K562 (cell line): ENCODE measurements around the gene IRX2. TPM values are rescaled to one million over a fixed set of nuclear protein-coding genes. Genes with fewer than 3 reads are reported as not detected.

Source experiments
- ATAC-seq: fragments of 200-7000 bp; cut with Tn5 transposase; 3 replicates; pipeline ENCODE4 v1.9.1; 2020; ENCODE audit warnings: moderate library complexity
- BruUV-seq: library from RNA; stranded (reverse); fragments of 400-500 nt; replicated peaks from 2 replicates; lab custom pipeline; 2021; lab: Mats Ljungman, UMichigan
- CTCF ChIA-PET: fragments of 300-600 bp; formaldehyde crosslinking; extraction: SDS; loops from one replicate; lab custom pipeline; 2021; ENCODE audit warnings: low intra/inter-chr PET ratio; lab: Yijun Ruan, JAX
- POLR2A ChIA-PET: fragments of 300-600, 350-650 bp; sonication (Branson Sonifier 250); formaldehyde crosslinking; extraction: SDS; loops from one replicate; lab custom pipeline; 2021; ENCODE audit warnings: antibody characterized with exemption, inconsistent platforms; lab: Yijun Ruan, JAX
- DNase-seq, 4 experiments: peaks; one replicate each; pipeline versions ENCODE4 v3.0.0 to v3.0.0-alpha.2; 2011 to 2018; ENCODE audit warnings: low spot score in 3 of 4, mixed read lengths in 3 of 4; ENCODE audit errors: extremely low read depth in 1 of 4
- FAIRE-seq: peaks from 2 replicates; lab custom pipeline; 2011; peaks lifted over from hg19 to GRCh38; lab: Jason Lieb, UNC
- H2AFZ ChIP-seq: 2 replicates; pipeline ENCODE4 v1.6.0; 2011; ENCODE audit warnings: low read depth, low read length, control low read depth, inconsistent platforms
- H3K27ac ChIP-seq: fragments of 200-600 bp; 3 replicates; pipeline ENCODE4 v1.8.0; 2011; ENCODE audit warnings: low read depth, mild to moderate bottlenecking, control low read depth, inconsistent platforms, low read length, moderate library complexity, mixed read lengths; ENCODE audit errors: extremely low read depth
- H3K27me3 ChIP-seq, 2 experiments: fragments of 300-600 bp in 1 of 2; 2 replicates in 1 of 2; 3 replicates in 1 of 2; pipeline versions ENCODE4 v1.6.0 to v1.8.0; 2011; ENCODE audit warnings: inconsistent platforms in 2 of 2, low read length in 2 of 2, mild to moderate bottlenecking in 1 of 2, mixed read lengths in 1 of 2, moderate library complexity in 1 of 2; ENCODE audit not compliant: control insufficient read depth in 2 of 2, insufficient read depth in 2 of 2
- H3K36me3 ChIP-seq: fragments of 300-600 bp; 3 replicates; pipeline ENCODE4 v1.8.0; 2011; ENCODE audit warnings: mild to moderate bottlenecking, low read length, inconsistent platforms; ENCODE audit not compliant: control insufficient read depth, insufficient read depth
- H3K4me1 ChIP-seq, 2 experiments: fragments of 200-600 bp in 1 of 2; replicated peaks in 1 of 2; 2 replicates in 1 of 2; 3 replicates in 1 of 2; pipeline versions ENCODE4 v1.5.1 to v1.8.0; 2011; ENCODE audit warnings: inconsistent platforms in 2 of 2, low read length in 2 of 2, mild to moderate bottlenecking in 1 of 2, mixed read lengths in 1 of 2, moderate library complexity in 1 of 2; ENCODE audit not compliant: control insufficient read depth in 2 of 2, insufficient read depth in 2 of 2
- H3K4me2 ChIP-seq: 2 replicates; pipeline ENCODE4 v1.6.1; 2011; ENCODE audit warnings: low read length, control low read depth, inconsistent platforms, mixed read lengths; ENCODE audit not compliant: insufficient read depth
- H3K4me3 ChIP-seq: fragments of 200-600 bp; sonication (generic), shearing (Covaris generic); 2 replicates; pipeline ENCODE4 v1.5.1; 2016; ENCODE audit warnings: control low read depth, inconsistent platforms
- H3K79me2 ChIP-seq: fragments of 200-600 bp; 3 replicates; pipeline ENCODE4 v1.8.0; 2011; ENCODE audit warnings: low read length, inconsistent platforms; ENCODE audit not compliant: control insufficient read depth, insufficient read depth
- H3K9ac ChIP-seq, 2 experiments: 2 replicates each; pipeline versions ENCODE4 v1.6.0 to v1.6.1; 2011; ENCODE audit warnings: low read depth in 2 of 2, low read length in 2 of 2, control low read depth in 1 of 2, inconsistent platforms in 1 of 2, mild to moderate bottlenecking in 1 of 2, mixed read lengths in 1 of 2; ENCODE audit not compliant: insufficient read depth in 1 of 2
- H3K9me1 ChIP-seq: one replicate; pipeline ENCODE4 v1.6.0; 2011; ENCODE audit warnings: inconsistent platforms, mild to moderate bottlenecking, low read length, moderate library complexity; ENCODE audit not compliant: control insufficient read depth, insufficient read depth
- H3K9me3 ChIP-seq: replicated peaks from 2 replicates; pipeline ENCODE4 v1.5.1; 2011; ENCODE audit warnings: low read depth, low read length, inconsistent platforms; ENCODE audit not compliant: control insufficient read depth, insufficient read depth
- H4K20me1 ChIP-seq: replicated peaks from 2 replicates; pipeline ENCODE4 v1.6.1; 2011; ENCODE audit warnings: low read length, inconsistent platforms, mixed read lengths; ENCODE audit not compliant: control insufficient read depth, insufficient read depth
- ARID3A ChIP-seq: IDR thresholded peaks from 2 replicates; pipeline ENCODE4 v1.6.1; 2012; ENCODE audit warnings: low read depth, low read length, improper control_type of control experiment, borderline replicate concordance
- BRF1 ChIP-seq: IDR thresholded peaks from 3 replicates; pipeline ENCODE4 v1.6.1; 2011; ENCODE audit warnings: borderline replicate concordance, mild to moderate bottlenecking; ENCODE audit not compliant: insufficient read length; ENCODE audit errors: extremely low read depth
- KLF10 ChIP-seq: fragments of 250-450 bp; sonication (Bioruptor Pico); IDR thresholded peaks from 2 replicates; pipeline ENCODE4 v1.6.1; 2021; ENCODE audit warnings: matching md5 sums
- NCOR1 ChIP-seq: fragments of 450-650 bp; IDR thresholded peaks from 2 replicates; pipeline ENCODE4 v1.6.1; 2016; ENCODE audit warnings: mild to moderate bottlenecking, moderate library complexity
- NFE2L1 ChIP-seq: fragments of 450-650 bp; IDR thresholded peaks from 2 replicates; pipeline ENCODE4 v1.6.1; 2016; ENCODE audit warnings: missing genetic modification characterization, low read depth, mild to moderate bottlenecking, missing compliant biosample characterization, moderate library complexity, borderline replicate concordance
- TAF7 ChIP-seq: fragments of 450-650 bp; IDR thresholded peaks from 2 replicates; pipeline ENCODE4 v1.6.1; 2016; ENCODE audit warnings: missing genetic modification characterization, missing compliant biosample characterization
- ZBTB11 ChIP-seq, 3 experiments: fragments of 200-800 bp in 1 of 3; fragments of 250-450 bp in 1 of 3; fragments of 450-650 bp in 1 of 3; sonication (Bioruptor Pico) in 1 of 3; sonication (Bioruptor generic) in 1 of 3; formaldehyde crosslinking in 1 of 3; IDR thresholded peaks; 2 replicates each; pipeline versions ENCODE4 v1.6.1 to v1.8.0; 2016 to 2022; ENCODE audit warnings: mild to moderate bottlenecking in 2 of 3, missing genetic modification characterization in 2 of 3, missing compliant biosample characterization in 1 of 3, moderate library complexity in 1 of 3
- ZNF407 ChIP-seq: fragments of 450-650 bp; IDR thresholded peaks from 2 replicates; pipeline ENCODE4 v1.6.1; 2016; ENCODE audit warnings: low read depth
- WGBS: fragments of 100-300 bp; shearing (Covaris generic); methylation state at CpG from one replicate; pipeline ENCODE4 v1.1.6; 2016; ENCODE audit warnings: low coverage, mixed read lengths; ENCODE audit not compliant: insufficient coverage; ENCODE audit errors: missing lambda C conversion rate; 5-methylcytosine and 5-hydroxymethylcytosine counted together
- in situ Hi-C: fragments of 300-500 bp; cut with MboI; formaldehyde crosslinking; loops from 4 replicates; pipeline ENCODE4 v1.15.0; 2018; ENCODE audit warnings: inconsistent platforms, mixed read lengths
- intact Hi-C: fragments of 100-400 bp; cut with micrococcal nuclease; formaldehyde crosslinking; loops from 2 replicates; pipeline ENCODE4 v1.14.2; 2022
- polyA plus RNA-seq, 8 experiments: library from polyadenylated mRNA; depleted of rRNA in 4 of 8; stranded (reverse) in 5 of 8; unstranded in 3 of 8; fragments of >200 nt; fragmentation: Nextera tagmentation in 2 of 8; fragmentation: Illumina TruSeq in 1 of 8; extraction: Ambion mirVana in 2 of 8; extraction: Trizol in 1 of 8; gene quantifications; 2 replicates each; pipeline versions ENCODE4 v1.2.1 to v1.2.3, GENCODE V29; 2011 to 2014; ENCODE audit warnings: inconsistent platforms in 1 of 8, missing spikeins in 1 of 8
- total RNA-seq, 7 experiments: library from RNA; depleted of rRNA in 6 of 7; stranded (reverse); fragments of >200 nt in 6 of 7; fragmentation: Illumina TruSeq in 2 of 7; extraction: Trizol in 2 of 7; gene quantifications; 2 replicates each; pipeline versions ENCODE4 v1.2.1 to v1.2.3, GENCODE V29; 2011 to 2021; ENCODE audit warnings: low replicate concordance in 1 of 7

Gene IRX2
- total and polyA plus RNA-seq, 9 of the 15 experiments (the other 6 are each of a cell fraction or from before 2014, with no cell fraction given): 0.13 TPM; not detected in 8

- Histone ChIP-seq H3K4me2 (no peak overlapping the region), H3K27me3 (peaks cover 15 to 59% of the 10 kb centered on the region in 2 experiments), H3K9ac (no peak overlapping the region), H3K27ac (no peak overlapping the region), H3K4me1 (no peaks in the 10 kb centered on the region), H4K20me1 (0 out of 2 replicates have a peak, but pooled peaks cover 2% of the 10 kb centered on the region), H3K9me1 (no peaks in the 10 kb centered on the region), H3K79me2 (no peaks in the 10 kb centered on the region), H2AFZ (no peak overlapping the region), H3K36me3 (no peaks in the 10 kb centered on the region), H3K9me3 (no peaks in the 10 kb centered on the region), H3K4me3 (no peak overlapping the region)
- in situ Hi-C loops: no loop called here
- ChIA-PET CTCF (no interaction called here), POLR2A (no interaction called here)
- intact Hi-C loops: no loop called here
- 0% methylated on average over 15 of the region's 15 CpGs for WGBS
- no peak for FAIRE-seq
- BruUV-seq: no TSS peak
- no peak for ATAC-seq
- no peak for DNase-seq
- TF ChIP-seq NCOR1 (no peak), TAF7 (no peak), KLF10 (CRISPR knock-in tag) (no peak), NFE2L1 (tag) (no peak), ARID3A (no peak), ZBTB11 (CRISPR knock-in tag; IDR thresholded peaks at IDR 0.05) (no peak), ZNF407 (no peak), BRF1 (no peak)
Measured at GRCh38 chr5:2708132-2708531, 43.3 kb downstream of the IRX2 start.
